Fibroblast of lung (primary cell): ENCODE data around the gene TCF21.

ENCODE experiments used
- EZH2 ChIP-seq: IDR thresholded peaks from 2 replicates; pipeline ENCODE4 v1.5.1; 2012; ENCODE audit warnings: low read length, control low read depth, mild to moderate bottlenecking; ENCODE audit errors: missing control alignments
- TF ChIP-seq, protein P1 (sequence below), 2 donors: IDR thresholded peaks in 1 of 2; conservative IDR thresholded peaks in 1 of 2; 1 replicate in 1 of 2; 2 replicates in 1 of 2; pipeline ENCODE4 v1.5.1; 2011 to 2012; ENCODE audit warnings: low read length in 2 of 2, control low read depth in 1 of 2, inconsistent platforms in 1 of 2, low read depth in 1 of 2, mild to moderate bottlenecking in 1 of 2

GRCh38 chr6:133938533-133938932 lies 49.6 kb downstream of the TCF21 start:
- TF ChIP-seq, protein P1, sequence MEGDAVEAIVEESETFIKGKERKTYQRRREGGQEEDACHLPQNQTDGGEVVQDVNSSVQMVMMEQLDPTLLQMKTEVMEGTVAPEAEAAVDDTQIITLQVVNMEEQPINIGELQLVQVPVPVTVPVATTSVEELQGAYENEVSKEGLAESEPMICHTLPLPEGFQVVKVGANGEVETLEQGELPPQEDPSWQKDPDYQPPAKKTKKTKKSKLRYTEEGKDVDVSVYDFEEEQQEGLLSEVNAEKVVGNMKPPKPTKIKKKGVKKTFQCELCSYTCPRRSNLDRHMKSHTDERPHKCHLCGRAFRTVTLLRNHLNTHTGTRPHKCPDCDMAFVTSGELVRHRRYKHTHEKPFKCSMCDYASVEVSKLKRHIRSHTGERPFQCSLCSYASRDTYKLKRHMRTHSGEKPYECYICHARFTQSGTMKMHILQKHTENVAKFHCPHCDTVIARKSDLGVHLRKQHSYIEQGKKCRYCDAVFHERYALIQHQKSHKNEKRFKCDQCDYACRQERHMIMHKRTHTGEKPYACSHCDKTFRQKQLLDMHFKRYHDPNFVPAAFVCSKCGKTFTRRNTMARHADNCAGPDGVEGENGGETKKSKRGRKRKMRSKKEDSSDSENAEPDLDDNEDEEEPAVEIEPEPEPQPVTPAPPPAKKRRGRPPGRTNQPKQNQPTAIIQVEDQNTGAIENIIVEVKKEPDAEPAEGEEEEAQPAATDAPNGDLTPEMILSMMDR (conservative IDR thresholded peaks at IDR 0.05 in 1 of 2, IDR thresholded peaks at IDR 0.05 in 1 of 2; ENCODE audit: low read depth in 1 of 2, low read length in 2 of 2), result no peak
- no peak for TF ChIP-seq EZH2
